GM23338 (cell line): ENCODE results near the gene SNRPD3.

Experiments
- CREB1 ChIP-seq: fragments of 250-450 bp; sonication (Bioruptor Pico); IDR thresholded peaks from 2 replicates; pipeline ENCODE4 v1.5.0; 2020; ENCODE audit warnings: low read depth, mild to moderate bottlenecking, moderate library complexity
- EZH2 ChIP-seq: fragments of 200-600 bp; sonication (generic); IDR thresholded peaks from one replicate; pipeline ENCODE4 v1.8.0; 2017; ENCODE audit warnings: antibody characterized with exemption, mild to moderate bottlenecking, low read depth; ENCODE audit not compliant: unreplicated experiment
- EZH2phosphoT487 ChIP-seq: fragments of 200-600 bp; sonication (generic); IDR thresholded peaks from one replicate; pipeline ENCODE4 v1.8.1; 2018; ENCODE audit warnings: antibody characterized with exemption; ENCODE audit not compliant: unreplicated experiment
- JUNB ChIP-seq: IDR thresholded peaks from one replicate; pipeline ENCODE4 v1.6.1; 2016; ENCODE audit warnings: antibody characterized with exemption; ENCODE audit not compliant: unreplicated experiment
- NANOG ChIP-seq: IDR thresholded peaks from 2 replicates; pipeline ENCODE4 v1.6.1; 2016; ENCODE audit warnings: antibody characterized with exemption, borderline replicate concordance
- POLR2AphosphoS5 ChIP-seq: IDR thresholded peaks from 2 replicates; pipeline ENCODE4 v1.6.1; 2016; ENCODE audit warnings: antibody characterized with exemption, low read depth
- STAT1 ChIP-seq: IDR thresholded peaks from one replicate; pipeline ENCODE4 v1.6.1; 2016; ENCODE audit warnings: antibody characterized with exemption; ENCODE audit not compliant: unreplicated experiment
- ZNF114 ChIP-seq: fragments of 250-450 bp; sonication (Bioruptor Pico); IDR thresholded peaks from 2 replicates; pipeline ENCODE4 v1.5.0; 2020; ENCODE audit warnings: mild to moderate bottlenecking, moderate library complexity
- ZNF331 ChIP-seq: fragments of 250-450 bp; sonication (Bioruptor Pico); IDR thresholded peaks from 2 replicates; pipeline ENCODE4 v1.5.0; 2020; ENCODE audit warnings: low read depth, mild to moderate bottlenecking, moderate library complexity
- TF ChIP-seq, protein P1 (sequence below), 2 experiments: fragments of 200-600 bp in 1 of 2; sonication (generic) in 1 of 2; conservative IDR thresholded peaks; 2 replicates each; pipeline versions ENCODE4 v1.5.1 to v1.6.1; 2016 to 2017; ENCODE audit warnings: antibody characterized with exemption in 2 of 2, low read depth in 2 of 2, mild to moderate bottlenecking in 2 of 2, moderate library complexity in 1 of 2
- TF ChIP-seq, protein P2 (sequence below): IDR thresholded peaks from one replicate; pipeline ENCODE4 v1.6.1; 2018; ENCODE audit warnings: antibody characterized with exemption; ENCODE audit not compliant: unreplicated experiment
- TF ChIP-seq, protein P3 (sequence below): fragments of 250-450 bp; sonication (Bioruptor Pico); IDR thresholded peaks from 2 replicates; pipeline ENCODE4 v1.5.0; 2020; ENCODE audit warnings: mild to moderate bottlenecking, moderate library complexity
- TF ChIP-seq, protein P4 (sequence below): IDR thresholded peaks from 2 replicates; pipeline ENCODE4 v1.6.1; 2016; ENCODE audit warnings: antibody characterized with exemption

DNA sequence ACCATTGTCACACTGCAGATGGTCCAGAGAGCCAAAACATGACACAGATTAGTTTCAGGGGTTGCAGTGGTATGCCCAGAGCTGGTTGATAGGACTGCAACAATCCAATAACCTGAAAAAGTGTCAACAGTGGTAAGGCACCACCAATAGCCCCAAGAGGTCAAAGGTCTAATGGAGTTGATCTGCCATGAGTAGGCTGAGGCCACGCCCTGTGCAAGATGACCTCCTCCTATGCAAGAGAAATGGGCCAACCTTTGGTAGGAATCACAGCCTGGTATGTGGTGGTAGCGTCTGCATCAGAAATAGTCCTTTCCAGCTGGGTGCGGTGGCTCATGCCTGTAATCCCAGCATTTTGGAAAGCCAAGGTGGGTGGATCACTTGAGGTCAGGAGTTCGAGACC, 20.5 kb upstream of the SNRPD3 start:
- no peak for TF ChIP-seq EZH2
- TF ChIP-seq, protein P1, sequence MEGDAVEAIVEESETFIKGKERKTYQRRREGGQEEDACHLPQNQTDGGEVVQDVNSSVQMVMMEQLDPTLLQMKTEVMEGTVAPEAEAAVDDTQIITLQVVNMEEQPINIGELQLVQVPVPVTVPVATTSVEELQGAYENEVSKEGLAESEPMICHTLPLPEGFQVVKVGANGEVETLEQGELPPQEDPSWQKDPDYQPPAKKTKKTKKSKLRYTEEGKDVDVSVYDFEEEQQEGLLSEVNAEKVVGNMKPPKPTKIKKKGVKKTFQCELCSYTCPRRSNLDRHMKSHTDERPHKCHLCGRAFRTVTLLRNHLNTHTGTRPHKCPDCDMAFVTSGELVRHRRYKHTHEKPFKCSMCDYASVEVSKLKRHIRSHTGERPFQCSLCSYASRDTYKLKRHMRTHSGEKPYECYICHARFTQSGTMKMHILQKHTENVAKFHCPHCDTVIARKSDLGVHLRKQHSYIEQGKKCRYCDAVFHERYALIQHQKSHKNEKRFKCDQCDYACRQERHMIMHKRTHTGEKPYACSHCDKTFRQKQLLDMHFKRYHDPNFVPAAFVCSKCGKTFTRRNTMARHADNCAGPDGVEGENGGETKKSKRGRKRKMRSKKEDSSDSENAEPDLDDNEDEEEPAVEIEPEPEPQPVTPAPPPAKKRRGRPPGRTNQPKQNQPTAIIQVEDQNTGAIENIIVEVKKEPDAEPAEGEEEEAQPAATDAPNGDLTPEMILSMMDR (conservative IDR thresholded peaks at IDR 0.05; ENCODE audit: low read depth in 2 of 2) = no peak
- TF ChIP-seq, protein P2, sequence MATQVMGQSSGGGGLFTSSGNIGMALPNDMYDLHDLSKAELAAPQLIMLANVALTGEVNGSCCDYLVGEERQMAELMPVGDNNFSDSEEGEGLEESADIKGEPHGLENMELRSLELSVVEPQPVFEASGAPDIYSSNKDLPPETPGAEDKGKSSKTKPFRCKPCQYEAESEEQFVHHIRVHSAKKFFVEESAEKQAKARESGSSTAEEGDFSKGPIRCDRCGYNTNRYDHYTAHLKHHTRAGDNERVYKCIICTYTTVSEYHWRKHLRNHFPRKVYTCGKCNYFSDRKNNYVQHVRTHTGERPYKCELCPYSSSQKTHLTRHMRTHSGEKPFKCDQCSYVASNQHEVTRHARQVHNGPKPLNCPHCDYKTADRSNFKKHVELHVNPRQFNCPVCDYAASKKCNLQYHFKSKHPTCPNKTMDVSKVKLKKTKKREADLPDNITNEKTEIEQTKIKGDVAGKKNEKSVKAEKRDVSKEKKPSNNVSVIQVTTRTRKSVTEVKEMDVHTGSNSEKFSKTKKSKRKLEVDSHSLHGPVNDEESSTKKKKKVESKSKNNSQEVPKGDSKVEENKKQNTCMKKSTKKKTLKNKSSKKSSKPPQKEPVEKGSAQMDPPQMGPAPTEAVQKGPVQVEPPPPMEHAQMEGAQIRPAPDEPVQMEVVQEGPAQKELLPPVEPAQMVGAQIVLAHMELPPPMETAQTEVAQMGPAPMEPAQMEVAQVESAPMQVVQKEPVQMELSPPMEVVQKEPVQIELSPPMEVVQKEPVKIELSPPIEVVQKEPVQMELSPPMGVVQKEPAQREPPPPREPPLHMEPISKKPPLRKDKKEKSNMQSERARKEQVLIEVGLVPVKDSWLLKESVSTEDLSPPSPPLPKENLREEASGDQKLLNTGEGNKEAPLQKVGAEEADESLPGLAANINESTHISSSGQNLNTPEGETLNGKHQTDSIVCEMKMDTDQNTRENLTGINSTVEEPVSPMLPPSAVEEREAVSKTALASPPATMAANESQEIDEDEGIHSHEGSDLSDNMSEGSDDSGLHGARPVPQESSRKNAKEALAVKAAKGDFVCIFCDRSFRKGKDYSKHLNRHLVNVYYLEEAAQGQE = no peak
- TF ChIP-seq NANOG = no peak
- TF ChIP-seq CREB1 (CRISPR knock-in tag) = no peak
- TF ChIP-seq POLR2AphosphoS5 = no peak
- TF ChIP-seq EZH2phosphoT487 = no peak
- TF ChIP-seq STAT1 = no peak
- no peak for TF ChIP-seq JUNB
- no peak for TF ChIP-seq ZNF331 (CRISPR knock-in tag)
- TF ChIP-seq ZNF114 (CRISPR knock-in tag) = no peak
- TF ChIP-seq, protein P3, sequence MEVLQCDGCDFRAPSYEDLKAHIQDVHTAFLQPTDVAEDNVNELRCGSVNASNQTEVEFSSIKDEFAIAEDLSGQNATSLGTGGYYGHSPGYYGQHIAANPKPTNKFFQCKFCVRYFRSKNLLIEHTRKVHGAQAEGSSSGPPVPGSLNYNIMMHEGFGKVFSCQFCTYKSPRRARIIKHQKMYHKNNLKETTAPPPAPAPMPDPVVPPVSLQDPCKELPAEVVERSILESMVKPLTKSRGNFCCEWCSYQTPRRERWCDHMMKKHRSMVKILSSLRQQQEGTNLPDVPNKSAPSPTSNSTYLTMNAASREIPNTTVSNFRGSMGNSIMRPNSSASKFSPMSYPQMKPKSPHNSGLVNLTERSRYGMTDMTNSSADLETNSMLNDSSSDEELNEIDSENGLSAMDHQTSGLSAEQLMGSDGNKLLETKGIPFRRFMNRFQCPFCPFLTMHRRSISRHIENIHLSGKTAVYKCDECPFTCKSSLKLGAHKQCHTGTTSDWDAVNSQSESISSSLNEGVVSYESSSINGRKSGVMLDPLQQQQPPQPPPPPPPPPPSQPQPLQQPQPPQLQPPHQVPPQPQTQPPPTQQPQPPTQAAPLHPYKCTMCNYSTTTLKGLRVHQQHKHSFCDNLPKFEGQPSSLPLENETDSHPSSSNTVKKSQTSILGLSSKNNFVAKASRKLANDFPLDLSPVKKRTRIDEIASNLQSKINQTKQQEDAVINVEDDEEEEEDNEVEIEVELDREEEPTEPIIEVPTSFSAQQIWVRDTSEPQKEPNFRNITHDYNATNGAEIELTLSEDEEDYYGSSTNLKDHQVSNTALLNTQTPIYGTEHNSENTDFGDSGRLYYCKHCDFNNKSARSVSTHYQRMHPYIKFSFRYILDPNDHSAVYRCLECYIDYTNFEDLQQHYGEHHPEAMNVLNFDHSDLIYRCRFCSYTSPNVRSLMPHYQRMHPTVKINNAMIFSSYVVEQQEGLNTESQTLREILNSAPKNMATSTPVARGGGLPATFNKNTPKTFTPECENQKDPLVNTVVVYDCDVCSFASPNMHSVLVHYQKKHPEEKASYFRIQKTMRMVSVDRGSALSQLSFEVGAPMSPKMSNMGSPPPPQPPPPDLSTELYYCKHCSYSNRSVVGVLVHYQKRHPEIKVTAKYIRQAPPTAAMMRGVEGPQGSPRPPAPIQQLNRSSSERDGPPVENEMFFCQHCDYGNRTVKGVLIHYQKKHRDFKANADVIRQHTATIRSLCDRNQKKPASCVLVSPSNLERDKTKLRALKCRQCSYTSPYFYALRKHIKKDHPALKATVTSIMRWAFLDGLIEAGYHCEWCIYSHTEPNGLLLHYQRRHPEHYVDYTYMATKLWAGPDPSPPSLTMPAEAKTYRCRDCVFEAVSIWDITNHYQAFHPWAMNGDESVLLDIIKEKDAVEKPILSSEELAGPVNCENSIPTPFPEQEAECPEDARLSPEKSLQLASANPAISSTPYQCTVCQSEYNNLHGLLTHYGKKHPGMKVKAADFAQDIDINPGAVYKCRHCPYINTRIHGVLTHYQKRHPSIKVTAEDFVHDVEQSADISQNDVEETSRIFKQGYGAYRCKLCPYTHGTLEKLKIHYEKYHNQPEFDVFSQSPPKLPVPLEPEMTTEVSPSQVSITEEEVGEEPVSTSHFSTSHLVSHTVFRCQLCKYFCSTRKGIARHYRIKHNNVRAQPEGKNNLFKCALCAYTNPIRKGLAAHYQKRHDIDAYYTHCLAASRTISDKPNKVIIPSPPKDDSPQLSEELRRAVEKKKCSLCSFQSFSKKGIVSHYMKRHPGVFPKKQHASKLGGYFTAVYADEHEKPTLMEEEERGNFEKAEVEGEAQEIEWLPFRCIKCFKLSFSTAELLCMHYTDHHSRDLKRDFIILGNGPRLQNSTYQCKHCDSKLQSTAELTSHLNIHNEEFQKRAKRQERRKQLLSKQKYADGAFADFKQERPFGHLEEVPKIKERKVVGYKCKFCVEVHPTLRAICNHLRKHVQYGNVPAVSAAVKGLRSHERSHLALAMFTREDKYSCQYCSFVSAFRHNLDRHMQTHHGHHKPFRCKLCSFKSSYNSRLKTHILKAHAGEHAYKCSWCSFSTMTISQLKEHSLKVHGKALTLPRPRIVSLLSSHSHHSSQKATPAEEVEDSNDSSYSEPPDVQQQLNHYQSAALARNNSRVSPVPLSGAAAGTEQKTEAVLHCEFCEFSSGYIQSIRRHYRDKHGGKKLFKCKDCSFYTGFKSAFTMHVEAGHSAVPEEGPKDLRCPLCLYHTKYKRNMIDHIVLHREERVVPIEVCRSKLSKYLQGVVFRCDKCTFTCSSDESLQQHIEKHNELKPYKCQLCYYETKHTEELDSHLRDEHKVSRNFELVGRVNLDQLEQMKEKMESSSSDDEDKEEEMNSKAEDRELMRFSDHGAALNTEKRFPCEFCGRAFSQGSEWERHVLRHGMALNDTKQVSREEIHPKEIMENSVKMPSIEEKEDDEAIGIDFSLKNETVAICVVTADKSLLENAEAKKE (CRISPR knock-in tag) = no peak
- TF ChIP-seq, protein P4, sequence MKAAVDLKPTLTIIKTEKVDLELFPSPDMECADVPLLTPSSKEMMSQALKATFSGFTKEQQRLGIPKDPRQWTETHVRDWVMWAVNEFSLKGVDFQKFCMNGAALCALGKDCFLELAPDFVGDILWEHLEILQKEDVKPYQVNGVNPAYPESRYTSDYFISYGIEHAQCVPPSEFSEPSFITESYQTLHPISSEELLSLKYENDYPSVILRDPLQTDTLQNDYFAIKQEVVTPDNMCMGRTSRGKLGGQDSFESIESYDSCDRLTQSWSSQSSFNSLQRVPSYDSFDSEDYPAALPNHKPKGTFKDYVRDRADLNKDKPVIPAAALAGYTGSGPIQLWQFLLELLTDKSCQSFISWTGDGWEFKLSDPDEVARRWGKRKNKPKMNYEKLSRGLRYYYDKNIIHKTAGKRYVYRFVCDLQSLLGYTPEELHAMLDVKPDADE = no peak
